ENCODE results near the gene MC1R. TPM values are rescaled to one million over a fixed set of nuclear protein-coding genes. Genes with fewer than 3 reads are reported as not detected.

The MC1R gene
- total and polyA plus RNA-seq, 4 donors, result 0.19 to 3.3 (median 0.30) TPM

DNA sequence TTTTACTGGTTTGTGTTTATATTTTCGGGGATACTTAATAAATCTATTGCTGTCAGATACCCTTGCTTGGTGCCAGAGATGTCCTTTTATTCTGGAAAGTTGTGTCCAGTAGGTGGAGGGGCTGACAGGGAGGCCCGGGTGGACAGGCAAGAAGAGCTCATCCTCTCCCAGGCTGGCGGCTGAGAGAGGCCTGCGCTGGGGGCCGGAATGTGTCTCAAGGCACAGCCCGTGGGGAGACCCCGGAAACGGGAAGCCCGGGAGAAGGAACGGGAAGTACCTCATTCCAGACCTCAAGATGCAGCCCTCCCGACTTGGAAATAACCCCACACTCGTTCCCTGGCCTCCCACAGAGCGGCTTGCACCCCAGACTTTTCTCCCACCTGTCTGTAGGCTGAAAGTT, 17.4 kb downstream of the MC1R start (continued):
- TF ChIP-seq FOXA1 (IDR thresholded peaks at IDR 0.05), result no peak
- no peak for TF ChIP-seq EGR1 (IDR thresholded peaks at IDR 0.05; ENCODE audit: low read depth in 2 of 2)

- H3K36me3 ChIP-seq (ENCODE audit: control insufficient read depth in 4 of 4, insufficient read depth in 3 of 4, low read depth in 1 of 4, low read length in 3 of 4), result no peaks in the 10 kb centered on the region
- H3K9ac ChIP-seq (ENCODE audit: low read depth in 1 of 2, low read length in 2 of 2), result no peak overlapping the region
- TF ChIP-seq HNF4G (IDR thresholded peaks at IDR 0.05) (no peak), RAD21 (IDR thresholded peaks at IDR 0.05) (no peak), YY1 (IDR thresholded peaks at IDR 0.05) (no peak), JUND (IDR thresholded peaks at IDR 0.05) (no peak), FOXA1 (IDR thresholded peaks at IDR 0.05) (no peak), TAF1 (conservative IDR thresholded peaks at IDR 0.05) (no peak), NR2F2 (IDR thresholded peaks at IDR 0.05) (no peak), GABPA (IDR thresholded peaks at IDR 0.05 in 1 of 2, conservative IDR thresholded peaks at IDR 0.05 in 1 of 2) (no peak), HNF4A (conservative IDR thresholded peaks at IDR 0.05) (no peak), REST (IDR thresholded peaks at IDR 0.05) (no peak), RXRA (IDR thresholded peaks at IDR 0.05) (no peak), EGR1 (IDR thresholded peaks at IDR 0.05; ENCODE audit: low read depth in 2 of 2) (no peak), SP1 (IDR thresholded peaks at IDR 0.05) (no peak)
- TF ChIP-seq, protein P1, sequence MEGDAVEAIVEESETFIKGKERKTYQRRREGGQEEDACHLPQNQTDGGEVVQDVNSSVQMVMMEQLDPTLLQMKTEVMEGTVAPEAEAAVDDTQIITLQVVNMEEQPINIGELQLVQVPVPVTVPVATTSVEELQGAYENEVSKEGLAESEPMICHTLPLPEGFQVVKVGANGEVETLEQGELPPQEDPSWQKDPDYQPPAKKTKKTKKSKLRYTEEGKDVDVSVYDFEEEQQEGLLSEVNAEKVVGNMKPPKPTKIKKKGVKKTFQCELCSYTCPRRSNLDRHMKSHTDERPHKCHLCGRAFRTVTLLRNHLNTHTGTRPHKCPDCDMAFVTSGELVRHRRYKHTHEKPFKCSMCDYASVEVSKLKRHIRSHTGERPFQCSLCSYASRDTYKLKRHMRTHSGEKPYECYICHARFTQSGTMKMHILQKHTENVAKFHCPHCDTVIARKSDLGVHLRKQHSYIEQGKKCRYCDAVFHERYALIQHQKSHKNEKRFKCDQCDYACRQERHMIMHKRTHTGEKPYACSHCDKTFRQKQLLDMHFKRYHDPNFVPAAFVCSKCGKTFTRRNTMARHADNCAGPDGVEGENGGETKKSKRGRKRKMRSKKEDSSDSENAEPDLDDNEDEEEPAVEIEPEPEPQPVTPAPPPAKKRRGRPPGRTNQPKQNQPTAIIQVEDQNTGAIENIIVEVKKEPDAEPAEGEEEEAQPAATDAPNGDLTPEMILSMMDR (IDR thresholded peaks at IDR 0.05; ENCODE audit: low read depth, low read length, missing input control), result no peak
- TF ChIP-seq, protein P2, sequence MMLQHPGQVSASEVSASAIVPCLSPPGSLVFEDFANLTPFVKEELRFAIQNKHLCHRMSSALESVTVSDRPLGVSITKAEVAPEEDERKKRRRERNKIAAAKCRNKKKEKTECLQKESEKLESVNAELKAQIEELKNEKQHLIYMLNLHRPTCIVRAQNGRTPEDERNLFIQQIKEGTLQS (IDR thresholded peaks at IDR 0.05), result no peak
- TF ChIP-seq, protein P3, sequence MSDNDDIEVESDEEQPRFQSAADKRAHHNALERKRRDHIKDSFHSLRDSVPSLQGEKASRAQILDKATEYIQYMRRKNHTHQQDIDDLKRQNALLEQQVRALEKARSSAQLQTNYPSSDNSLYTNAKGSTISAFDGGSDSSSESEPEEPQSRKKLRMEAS (IDR thresholded peaks at IDR 0.05), result no peak
- H3K27me3 ChIP-seq (ENCODE audit: control insufficient read depth in 4 of 4, insufficient read depth in 4 of 4, low read length in 3 of 4), result no peaks in the 10 kb centered on the region
- no peaks in the 10 kb centered on the region for H3K4me1 ChIP-seq (ENCODE audit: control insufficient read depth in 4 of 4, insufficient read depth in 4 of 4, low read length in 3 of 4)
- no peak overlapping the region for H3K4me3 ChIP-seq (ENCODE audit: low read depth in 1 of 3, low read length in 3 of 3)
- DNase-seq (ENCODE audit: low spot score), result no peak
- H3K27ac ChIP-seq (ENCODE audit: low read depth in 1 of 2, low read length in 2 of 2), result no peak overlapping the region
- WGBS, result 90% methylated on average over 14 of the region's 14 CpGs
- H3K9me3 ChIP-seq (ENCODE audit: control insufficient read depth in 4 of 4, low read length in 3 of 4), result no peaks in the 10 kb centered on the region
These were observed 17.8 kb downstream of the MC1R start for GRCh38 chr16:89936508-89936907.

DNA sequence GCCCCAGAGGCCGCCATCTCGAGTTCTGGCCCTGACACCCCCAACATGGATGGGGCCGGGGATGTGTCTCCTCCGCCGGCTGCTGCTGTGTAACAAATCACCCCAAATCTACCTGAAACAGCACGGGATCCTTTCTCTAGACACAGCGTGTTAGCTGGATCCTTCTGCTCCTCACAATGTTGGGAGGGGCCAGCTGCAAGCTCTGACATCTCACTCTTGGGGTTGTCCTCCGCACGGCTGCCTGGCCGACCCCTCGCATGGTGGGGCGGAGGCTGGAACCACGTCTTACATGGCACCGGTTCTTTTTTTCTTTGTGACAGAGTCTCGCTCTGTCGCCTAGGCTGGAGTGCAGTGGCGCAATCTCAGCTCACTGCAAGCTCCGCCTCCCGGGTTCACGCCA, 18.3 kb downstream of the MC1R start:
- H3K4me1 ChIP-seq (ENCODE audit: control insufficient read depth in 4 of 4, insufficient read depth in 4 of 4, low read length in 3 of 4), result no peaks in the 10 kb centered on the region
- WGBS, result 90% methylated on average over 20 of the region's 20 CpGs

More for the DNA sequence above, 18.3 kb downstream of the MC1R start:
- Histone ChIP-seq H3K27me3 (ENCODE audit: control insufficient read depth in 4 of 4, insufficient read depth in 4 of 4, low read length in 3 of 4) (no peaks in the 10 kb centered on the region), H3K36me3 (ENCODE audit: control insufficient read depth in 4 of 4, insufficient read depth in 3 of 4, low read depth in 1 of 4, low read length in 3 of 4) (no peaks in the 10 kb centered on the region), H3K27ac (ENCODE audit: low read depth in 1 of 2, low read length in 2 of 2) (no peak overlapping the region), H3K4me3 (ENCODE audit: low read depth in 1 of 3, low read length in 3 of 3) (no peak overlapping the region), H3K9me3 (ENCODE audit: control insufficient read depth in 4 of 4, low read length in 3 of 4) (no peaks in the 10 kb centered on the region), H3K9ac (ENCODE audit: low read depth in 1 of 2, low read length in 2 of 2) (no peak overlapping the region)
- TF ChIP-seq HNF4G (IDR thresholded peaks at IDR 0.05) (no peak), JUND (IDR thresholded peaks at IDR 0.05) (no peak), EGR1 (IDR thresholded peaks at IDR 0.05; ENCODE audit: low read depth in 2 of 2) (no peak), FOXA1 (IDR thresholded peaks at IDR 0.05) (no peak), YY1 (IDR thresholded peaks at IDR 0.05) (no peak), SP1 (IDR thresholded peaks at IDR 0.05) (no peak), GABPA (IDR thresholded peaks at IDR 0.05 in 1 of 2, conservative IDR thresholded peaks at IDR 0.05 in 1 of 2) (no peak)
- TF ChIP-seq, protein P1 (IDR thresholded peaks at IDR 0.05; ENCODE audit: low read depth, low read length, missing input control), result no peak
- TF ChIP-seq, protein P2 (IDR thresholded peaks at IDR 0.05), result no peak
- no peak for DNase-seq (ENCODE audit: low spot score)
